Uterus (tissue), 4 donors: ENCODE results near the gene TSPAN13. TPM values are rescaled to one million over a fixed set of nuclear protein-coding genes. Genes with fewer than 3 reads are reported as not detected.

Source experiments
- DNase-seq, 2 donors: peaks; one replicate each; pipeline ENCODE4 v3.0.0-alpha.2; 2019 to 2020
- H3K27ac ChIP-seq, 2 donors: fragments of 200-600 bp; sonication (generic); 1 replicate in 1 of 2; 2 replicates in 1 of 2; pipeline ENCODE4 v1.5.1; 2016 to 2018
- H3K27me3 ChIP-seq, 2 donors: fragments of 200-600 bp; sonication (generic); one replicate each; pipeline ENCODE4 v1.5.1; 2018 to 2019; ENCODE audit warnings: control low read depth in 1 of 2
- H3K36me3 ChIP-seq, 2 donors: fragments of 200-600 bp; sonication (generic); one replicate each; pipeline ENCODE4 v1.5.1; 2019; ENCODE audit warnings: control low read depth in 1 of 2
- H3K4me1 ChIP-seq, 2 donors: fragments of 200-600 bp; sonication (generic); one replicate each; pipeline ENCODE4 v1.5.1; 2018 to 2019; ENCODE audit warnings: control low read depth in 1 of 2
- H3K4me3 ChIP-seq, 2 donors: fragments of 200-600 bp; sonication (generic); 1 replicate in 1 of 2; 2 replicates in 1 of 2; pipeline ENCODE4 v1.5.1; 2018 to 2019; ENCODE audit warnings: mild to moderate bottlenecking in 1 of 2
- H3K9me3 ChIP-seq, 2 donors: fragments of 200-600 bp; sonication (generic); one replicate each; pipeline ENCODE4 v1.5.1; 2019; ENCODE audit warnings: control low read depth in 1 of 2
- POLR2A ChIP-seq, 2 donors: fragments of 450-650 bp; IDR thresholded peaks; one replicate each; pipeline ENCODE4 v1.6.1; 2016; ENCODE audit warnings: antibody characterized with exemption in 2 of 2, mild to moderate bottlenecking in 1 of 2, moderate library complexity in 1 of 2
- intact Hi-C: fragments of 100-400 bp; cut with DNase I; formaldehyde crosslinking; loops from one replicate; pipeline ENCODE4 v1.15.1; 2023; ENCODE audit warnings: low total_unique reads
- total RNA-seq, 4 donors: library from RNA; depleted of rRNA in 3 of 4; stranded (reverse); fragments of >200 nt in 3 of 4; gene quantifications; one replicate each; pipeline versions ENCODE4 v1.1.0 to v1.2.4, GENCODE V29; 2014 to 2023
- TF ChIP-seq, protein P1 (sequence below), 4 experiments: fragments of 200-600 bp in 2 of 4; fragments of 450-650 bp in 2 of 4; sonication (generic) in 2 of 4; IDR thresholded peaks; one replicate each; pipeline ENCODE4 v1.5.1; 2016 to 2019; ENCODE audit warnings: antibody characterized with exemption in 4 of 4, mild to moderate bottlenecking in 2 of 4, moderate library complexity in 1 of 4
- donor health status: DM: yes; HTN: yes; CAD: no.

The TSPAN13 gene
- total RNA-seq, 4 donors from 2014 or later, result 4.9 to 19.1 (median 13.2) TPM

DNA sequence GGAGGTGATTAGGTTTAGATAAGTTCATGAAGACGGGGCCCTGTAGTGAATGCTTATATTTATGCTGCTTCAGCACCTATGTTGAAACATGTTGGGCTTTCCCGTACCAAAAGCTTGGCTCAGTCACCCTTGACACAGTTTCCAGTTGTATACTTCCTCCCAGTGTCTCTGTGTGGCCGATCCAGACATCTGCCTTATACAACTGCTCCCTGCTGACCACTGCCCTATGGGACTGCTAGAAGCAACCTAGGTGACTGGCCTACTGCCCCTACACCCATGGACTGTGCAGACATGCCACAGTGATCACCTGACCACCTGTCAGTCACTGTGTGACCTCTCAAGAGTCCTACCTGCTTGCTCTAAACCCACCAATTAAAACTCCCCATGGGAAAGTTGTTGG, 22.6 kb upstream of the TSPAN13 start:
- no peak for TF ChIP-seq POLR2A (IDR thresholded peaks at IDR 0.05)
- TF ChIP-seq, protein P1, sequence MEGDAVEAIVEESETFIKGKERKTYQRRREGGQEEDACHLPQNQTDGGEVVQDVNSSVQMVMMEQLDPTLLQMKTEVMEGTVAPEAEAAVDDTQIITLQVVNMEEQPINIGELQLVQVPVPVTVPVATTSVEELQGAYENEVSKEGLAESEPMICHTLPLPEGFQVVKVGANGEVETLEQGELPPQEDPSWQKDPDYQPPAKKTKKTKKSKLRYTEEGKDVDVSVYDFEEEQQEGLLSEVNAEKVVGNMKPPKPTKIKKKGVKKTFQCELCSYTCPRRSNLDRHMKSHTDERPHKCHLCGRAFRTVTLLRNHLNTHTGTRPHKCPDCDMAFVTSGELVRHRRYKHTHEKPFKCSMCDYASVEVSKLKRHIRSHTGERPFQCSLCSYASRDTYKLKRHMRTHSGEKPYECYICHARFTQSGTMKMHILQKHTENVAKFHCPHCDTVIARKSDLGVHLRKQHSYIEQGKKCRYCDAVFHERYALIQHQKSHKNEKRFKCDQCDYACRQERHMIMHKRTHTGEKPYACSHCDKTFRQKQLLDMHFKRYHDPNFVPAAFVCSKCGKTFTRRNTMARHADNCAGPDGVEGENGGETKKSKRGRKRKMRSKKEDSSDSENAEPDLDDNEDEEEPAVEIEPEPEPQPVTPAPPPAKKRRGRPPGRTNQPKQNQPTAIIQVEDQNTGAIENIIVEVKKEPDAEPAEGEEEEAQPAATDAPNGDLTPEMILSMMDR (IDR thresholded peaks at IDR 0.05), result no peak
- intact Hi-C loops, result no loop called here
- Histone ChIP-seq H3K27me3 (no peaks in the 10 kb centered on the region), H3K4me3 (no peak overlapping the region), H3K27ac (no peak overlapping the region), H3K4me1 (no peaks in the 10 kb centered on the region), H3K36me3 (no peaks in the 10 kb centered on the region), H3K9me3 (no peaks in the 10 kb centered on the region)
- no peak for DNase-seq

DNA sequence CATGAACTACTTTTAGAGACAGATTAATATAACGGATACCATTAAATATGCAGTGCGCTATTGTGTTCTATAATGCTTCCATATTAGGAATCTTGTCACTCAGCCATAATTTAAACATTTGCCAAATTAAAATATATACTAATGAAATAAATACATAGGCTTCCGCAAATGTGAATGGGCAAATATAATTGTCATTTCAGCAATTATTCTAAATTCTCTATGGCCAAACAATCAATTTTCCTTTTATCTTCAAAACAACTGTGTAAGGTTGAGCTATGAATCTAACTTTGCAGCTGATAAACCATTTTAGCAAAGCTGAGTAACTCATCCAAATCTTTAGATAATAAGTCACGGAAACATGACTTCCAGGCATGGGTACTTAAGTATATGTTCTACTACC, 20.7 kb upstream of the TSPAN13 start:
- H3K27me3 ChIP-seq, result no peaks in the 10 kb centered on the region
- TF ChIP-seq POLR2A (IDR thresholded peaks at IDR 0.05), result no peak
- TF ChIP-seq, protein P1 (IDR thresholded peaks at IDR 0.05), result no peak
- no peak for DNase-seq
- intact Hi-C loops, result no loop called here
- H3K4me3 ChIP-seq, result no peak overlapping the region
- no peak overlapping the region for H3K27ac ChIP-seq
- no peaks in the 10 kb centered on the region for H3K9me3 ChIP-seq
- no peaks in the 10 kb centered on the region for H3K36me3 ChIP-seq
- H3K4me1 ChIP-seq, result no peaks in the 10 kb centered on the region

DNA sequence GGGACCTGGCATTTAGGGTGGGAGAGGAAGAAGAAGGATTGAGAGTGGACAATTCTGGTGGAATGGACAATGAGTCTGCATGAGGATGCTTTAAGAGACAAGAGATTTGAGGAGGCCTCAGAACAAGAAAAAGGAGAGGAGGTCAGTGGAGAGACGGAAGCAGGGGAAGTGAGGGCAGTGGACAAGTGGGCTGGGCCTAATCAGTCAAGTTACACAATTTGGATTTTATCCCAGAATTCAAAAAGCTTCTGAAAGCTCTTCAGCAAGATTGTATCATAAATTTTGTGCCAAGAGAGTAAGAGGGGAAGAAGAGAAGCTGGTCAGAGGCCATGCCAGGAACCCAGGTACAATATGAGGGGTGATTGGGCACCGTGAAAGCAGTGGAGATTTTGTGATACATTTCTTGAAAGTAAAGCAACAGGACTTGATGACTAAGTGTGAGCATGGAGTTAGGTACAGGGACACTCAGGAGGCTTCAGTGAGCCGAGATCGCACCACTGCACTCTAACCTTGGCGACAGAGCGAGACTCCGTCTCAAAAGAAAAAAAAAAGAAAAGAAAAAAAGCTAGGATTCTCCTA, 19.3 kb upstream of the TSPAN13 start:
- no peak for TF ChIP-seq POLR2A (IDR thresholded peaks at IDR 0.05)
- TF ChIP-seq, protein P1 (IDR thresholded peaks at IDR 0.05), result no peak
- DNase-seq, result no peak
- intact Hi-C loops, result no loop called here
- Histone ChIP-seq H3K4me3 (no peak overlapping the region), H3K27me3 (no peaks in the 10 kb centered on the region), H3K9me3 (no peaks in the 10 kb centered on the region), H3K27ac (no peak overlapping the region), H3K4me1 (no peaks in the 10 kb centered on the region), H3K36me3 (no peaks in the 10 kb centered on the region)

DNA sequence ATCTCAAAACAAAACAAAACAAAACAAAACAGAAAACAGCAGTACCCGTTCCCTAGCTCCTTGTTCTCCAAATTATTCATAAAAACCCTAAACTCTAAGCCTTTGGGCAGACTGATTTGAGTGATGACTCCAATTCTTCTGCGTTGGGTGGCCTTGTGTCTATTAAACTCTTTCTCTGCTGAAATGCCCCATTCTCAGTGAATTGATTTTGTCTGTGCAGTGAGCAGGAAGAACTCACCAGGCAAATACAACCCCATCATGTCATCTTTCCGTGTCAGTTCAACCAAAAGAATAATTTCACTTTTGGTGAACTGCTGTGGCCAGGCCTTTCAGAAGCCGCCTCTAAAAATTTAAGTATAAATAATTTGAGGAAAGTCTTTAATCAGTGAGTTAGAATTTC, 18.5 kb upstream of the TSPAN13 start:
- TF ChIP-seq POLR2A (IDR thresholded peaks at IDR 0.05), result no peak
- TF ChIP-seq, protein P1 (IDR thresholded peaks at IDR 0.05), result no peak
- intact Hi-C loops, result no loop called here
- Histone ChIP-seq H3K27ac (no peak overlapping the region), H3K36me3 (no peaks in the 10 kb centered on the region), H3K4me3 (no peak overlapping the region), H3K9me3 (no peaks in the 10 kb centered on the region), H3K27me3 (no peaks in the 10 kb centered on the region), H3K4me1 (no peaks in the 10 kb centered on the region)
- DNase-seq, result no peak

DNA sequence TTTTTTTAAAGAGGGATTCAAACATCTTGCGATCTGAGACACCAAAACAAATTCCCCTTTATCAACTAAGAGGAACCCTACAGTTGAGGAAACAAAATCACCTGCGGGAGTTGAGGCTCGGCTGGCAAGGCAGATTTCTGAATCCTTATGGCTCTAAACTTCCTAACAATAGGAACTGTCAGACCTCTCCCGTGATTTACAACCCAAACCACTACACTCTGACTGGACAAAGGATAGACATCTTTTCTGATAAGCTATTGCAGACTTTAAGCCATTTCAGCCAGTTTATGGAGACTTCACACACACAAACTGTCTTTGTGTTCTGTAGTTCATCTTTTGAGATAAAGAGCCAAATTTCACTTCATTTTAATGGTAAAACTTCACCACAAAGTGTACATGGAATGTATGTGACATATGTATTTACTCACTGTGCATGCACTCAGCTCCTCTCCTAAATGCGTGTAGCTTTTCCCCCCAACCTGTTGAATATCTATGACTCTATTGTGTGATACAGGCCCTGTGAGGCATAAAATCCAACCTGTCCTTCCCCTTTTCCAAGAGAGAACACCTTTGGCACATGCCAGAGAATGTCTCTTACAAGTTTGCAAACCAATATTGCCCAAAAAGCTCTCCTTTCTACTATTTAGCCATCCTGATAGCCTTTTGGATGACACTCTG, 15.4 kb upstream of the TSPAN13 start:
- Histone ChIP-seq H3K27me3 (no peaks in the 10 kb centered on the region), H3K4me1 (no peaks in the 10 kb centered on the region), H3K27ac (no peak overlapping the region), H3K36me3 (no peaks in the 10 kb centered on the region), H3K4me3 (no peak overlapping the region), H3K9me3 (no peaks in the 10 kb centered on the region)
- intact Hi-C loops, result no loop called here
- TF ChIP-seq, protein P1 (IDR thresholded peaks at IDR 0.05), result no peak
- TF ChIP-seq POLR2A (IDR thresholded peaks at IDR 0.05), result no peak
- DNase-seq, result no peak
